ENCODE measurements around the gene CFAP206.

Gene CFAP206

GRCh38 chr6:87407901-87408720 is at the start of gene CFAP206:
CFAP206 (plus strand) TSS chr6:87407972; CDS start chr6:87409840, 1,868 bp downstream.
- DNase-seq: peak; percentile 74

- DNase-seq: no peak
Observed at GRCh38 chr6:87364602-87365252, 43.0 kb upstream of the CFAP206 start.

GRCh38 chr6:87366072-87366827 is 41.5 kb upstream of the CFAP206 start:
- DNase-seq: no peak

GRCh38 chr6:87366899-87367298 is 40.9 kb upstream of the CFAP206 start:
- DNase-seq: no peak

- no peak for DNase-seq
Observed at GRCh38 chr6:87373377-87373776, 34.4 kb upstream of the CFAP206 start.

GRCh38 chr6:87375315-87375714 is 32.5 kb upstream of the CFAP206 start:
- no peak for DNase-seq

- no peak for DNase-seq
Observed at GRCh38 chr6:87376643-87377042, 31.1 kb upstream of the CFAP206 start.

- DNase-seq: no peak
Observed at GRCh38 chr6:87378947-87379346, 28.8 kb upstream of the CFAP206 start.

- DNase-seq: no peak
Observed at GRCh38 chr6:87382861-87383260, 24.9 kb upstream of the CFAP206 start.

GRCh38 chr6:87384038-87384437 is 23.7 kb upstream of the CFAP206 start:
- no peak for DNase-seq

GRCh38 chr6:87384449-87384848 is 23.3 kb upstream of the CFAP206 start:
- no peak for DNase-seq

GRCh38 chr6:87391334-87391733 is 16.4 kb upstream of the CFAP206 start:
- DNase-seq: no peak

GRCh38 chr6:87393026-87393622 is 14.6 kb upstream of the CFAP206 start:
- DNase-seq: peak; percentile 22

- DNase-seq: no peak
Observed at GRCh38 chr6:87395431-87395830, 12.3 kb upstream of the CFAP206 start.

GRCh38 chr6:87396595-87397392 is 11.0 kb upstream of the CFAP206 start:
- DNase-seq: no peak

GRCh38 chr6:87397656-87398055 is 10.1 kb upstream of the CFAP206 start:
- DNase-seq: no peak

- DNase-seq: no peak
Observed at GRCh38 chr6:87401832-87402231, 5.9 kb upstream of the CFAP206 start.

- no peak for DNase-seq
Observed at GRCh38 chr6:87407561-87407900, 241 bp upstream of the CFAP206 start.

GRCh38 chr6:87408721-87409155 is 966 bp downstream of the CFAP206 start:
- DNase-seq: no peak

- DNase-seq: no peak
Observed at GRCh38 chr6:87419266-87419665, 11.5 kb downstream of the CFAP206 start.

- no peak for DNase-seq
Observed at GRCh38 chr6:87420360-87420759, 12.6 kb downstream of the CFAP206 start.

GRCh38 chr6:87421576-87421975 is 13.8 kb downstream of the CFAP206 start:
- no peak for DNase-seq

Data from activated CD8-positive, alpha-beta memory T cell treated with anti-CD3 and anti-CD28 coated beads, Interleukin-2, amount 50 U/mL, for 4 hours (primary cell).